Stimulated activated CD4-positive, alpha-beta T cell treated with anti-CD3 and anti-CD28 coated beads, TNF-alpha, amount 100 ng/mL, for 24 hours (primary cell): ENCODE results near the gene CTSW.

Source experiments
- DNase-seq, 3 experiments: peaks; one replicate each; pipeline ENCODE4 v3.0.0-alpha.2; 2020; ENCODE audit warnings: low read depth in 3 of 3

The CTSW gene

GRCh38 chr11:65855927-65856363, 23.7 kb upstream of the CTSW start:
- no peak for DNase-seq

GRCh38 chr11:65856689-65857499, 22.7 kb upstream of the CTSW start:
- peak; percentile 67 to 81 (median 68) for DNase-seq

GRCh38 chr11:65857500-65857852, 22.2 kb upstream of the CTSW start:
- DNase-seq, result peak in 1 of 3 experiments; percentile 56

- DNase-seq, result peak; percentile 91 to 98 (median 94)
Measured at GRCh38 chr11:65857853-65858680, 21.6 kb upstream of the CTSW start, which contains the start of gene CFL1. CFL1 (minus strand) TSS chr11:65858180; CDS start chr11:65858099, 81 bp downstream.

GRCh38 chr11:65858681-65859087, 21.0 kb upstream of the CTSW start:
- no peak for DNase-seq

GRCh38 chr11:65859095-65859811, 20.4 kb upstream of the CTSW start:
- DNase-seq, result peak; percentile 92 to 99 (median 92)

GRCh38 chr11:65859812-65860277, 19.8 kb upstream of the CTSW start:
- DNase-seq, result peak in 1 of 3 experiments; percentile 41

GRCh38 chr11:65860278-65861164, 19.1 kb upstream of the CTSW start, which contains the start of gene MUS81:
MUS81 (plus strand) TSS chr11:65860433; CDS start chr11:65860754, 321 bp downstream.
- peak; percentile 90 to 95 (median 94) for DNase-seq

GRCh38 chr11:65861165-65861505, 18.5 kb upstream of the CTSW start:
- no peak for DNase-seq

- DNase-seq, result no peak
Measured at GRCh38 chr11:65861533-65862183, 18.0 kb upstream of the CTSW start.

GRCh38 chr11:65862191-65862735, 17.4 kb upstream of the CTSW start:
- DNase-seq, result no peak

- DNase-seq, result no peak
Measured at GRCh38 chr11:65862941-65863888, 16.4 kb upstream of the CTSW start.

- no peak for DNase-seq
Measured at GRCh38 chr11:65863889-65864705, 15.5 kb upstream of the CTSW start.

GRCh38 chr11:65864706-65865471, 14.7 kb upstream of the CTSW start:
- no peak for DNase-seq

- DNase-seq, result no peak
Measured at GRCh38 chr11:65865550-65866172, 14.0 kb upstream of the CTSW start.

GRCh38 chr11:65866509-65867283, 12.9 kb upstream of the CTSW start:
- DNase-seq, result no peak
